WTC11 (cell line): Measurements from ENCODE around the gene UBE3C.
"Not testable (repeated sequence)": the region's sequence is repeated elsewhere in the genome, so short reads cannot be mapped to it uniquely, and the experiment has no call there.

Source experiments
- CTCF ChIP-seq: fragments of 200-600 bp; IDR thresholded peaks from 2 replicates; pipeline ENCODE4 v1.8.0; 2022; ENCODE audit warnings: antibody characterized with exemption
- TP53 ChIP-seq: sonication (generic); formaldehyde crosslinking; IDR thresholded peaks from 2 replicates; pipeline ENCODE4 v1.8.1; 2023; ENCODE audit warnings: mild to moderate bottlenecking, missing genetic modification reagents

- not testable (repeated sequence) for TF ChIP-seq TP53, CTCF
Observed at GRCh38 chr7:157130849-157131248, 7.9 kb upstream of the UBE3C start.
